Ishikawa (cell line): ENCODE results near the gene MAMDC4.

ENCODE experiments used
- CEBPB ChIP-seq: IDR thresholded peaks from 2 replicates; pipeline ENCODE4 v1.6.1; 2012
- CREB1 ChIP-seq: IDR thresholded peaks from 2 replicates; pipeline ENCODE4 v1.6.1; 2012; ENCODE audit warnings: low read depth
- EGR1 ChIP-seq: IDR thresholded peaks from 2 replicates; pipeline ENCODE4 v1.6.1; 2012
- EP300 ChIP-seq: IDR thresholded peaks from 2 replicates; pipeline ENCODE4 v1.6.1; 2012; ENCODE audit warnings: borderline replicate concordance
- FOXM1 ChIP-seq: IDR thresholded peaks from 2 replicates; pipeline ENCODE4 v1.6.1; 2012; ENCODE audit warnings: low read depth, borderline replicate concordance
- NFIC ChIP-seq: IDR thresholded peaks from 2 replicates; pipeline ENCODE4 v1.6.1; 2012
- RAD21 ChIP-seq: IDR thresholded peaks from 2 replicates; pipeline ENCODE4 v1.6.1; 2012; ENCODE audit warnings: low read depth
- REST ChIP-seq: IDR thresholded peaks from 2 replicates; pipeline ENCODE4 v1.6.1; 2012; ENCODE audit warnings: low read depth, mild to moderate bottlenecking
- TAF1 ChIP-seq: IDR thresholded peaks from 2 replicates; pipeline ENCODE4 v1.6.1; 2012; ENCODE audit warnings: low read depth, mild to moderate bottlenecking
- TCF12 ChIP-seq: IDR thresholded peaks from 2 replicates; pipeline ENCODE4 v1.6.1; 2012; ENCODE audit warnings: low read depth
- TEAD4 ChIP-seq: IDR thresholded peaks from 2 replicates; pipeline ENCODE4 v1.6.1; 2012
- USF1 ChIP-seq: IDR thresholded peaks from 2 replicates; pipeline ENCODE4 v1.6.1; 2012
- YY1 ChIP-seq: IDR thresholded peaks from 2 replicates; pipeline ENCODE4 v1.6.1; 2012; ENCODE audit warnings: low read depth
- ZBTB7A ChIP-seq: IDR thresholded peaks from 2 replicates; pipeline ENCODE4 v1.6.1; 2012; ENCODE audit warnings: low read depth
- TF ChIP-seq, protein P1 (sequence below): IDR thresholded peaks from 2 replicates; pipeline ENCODE4 v1.6.1; 2012

The MAMDC4 gene

DNA sequence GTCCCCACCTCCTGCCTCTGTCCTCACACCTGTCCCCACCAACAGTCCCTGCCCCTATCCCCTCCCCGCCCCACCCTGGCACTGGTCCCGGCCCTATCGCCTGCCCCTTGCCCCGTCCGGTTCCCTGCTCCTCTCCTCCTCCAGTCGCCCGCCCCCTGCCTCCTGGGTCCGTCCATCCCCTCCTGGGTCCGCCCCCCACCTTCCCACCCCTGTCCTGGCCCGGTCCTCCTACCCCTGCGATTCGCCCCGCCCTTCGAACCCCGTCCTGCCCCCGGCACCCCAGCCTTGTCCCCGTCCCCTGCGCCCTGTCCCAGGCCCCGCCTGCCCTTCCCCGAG is 13.6 kb downstream of the MAMDC4 start:
- TF ChIP-seq USF1 (no peak), FOXM1 (no peak), YY1 (no peak), TEAD4 (no peak), REST (no peak), CEBPB (no peak), TCF12 (no peak), RAD21 (no peak), ZBTB7A (no peak), NFIC (no peak), CREB1 (no peak), EP300 (no peak), TAF1 (no peak), EGR1 (no peak)
- TF ChIP-seq, protein P1, sequence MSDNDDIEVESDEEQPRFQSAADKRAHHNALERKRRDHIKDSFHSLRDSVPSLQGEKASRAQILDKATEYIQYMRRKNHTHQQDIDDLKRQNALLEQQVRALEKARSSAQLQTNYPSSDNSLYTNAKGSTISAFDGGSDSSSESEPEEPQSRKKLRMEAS = no peak

GRCh38 chr9:136867480-136867879 is 15.3 kb downstream of the MAMDC4 start:
- no peak for TF ChIP-seq NFIC
- no peak for TF ChIP-seq REST
- no peak for TF ChIP-seq FOXM1
- TF ChIP-seq ZBTB7A = no peak

GRCh38 chr9:136867917-136868316 is 15.8 kb downstream of the MAMDC4 start:
- no peak for TF ChIP-seq EP300
- TF ChIP-seq, protein P1 = no peak
- no peak for TF ChIP-seq RAD21
- no peak for TF ChIP-seq USF1
- no peak for TF ChIP-seq EGR1
- no peak for TF ChIP-seq TCF12
- no peak for TF ChIP-seq FOXM1
- TF ChIP-seq TAF1 = no peak
- no peak for TF ChIP-seq CEBPB
- no peak for TF ChIP-seq ZBTB7A
- no peak for TF ChIP-seq REST

DNA sequence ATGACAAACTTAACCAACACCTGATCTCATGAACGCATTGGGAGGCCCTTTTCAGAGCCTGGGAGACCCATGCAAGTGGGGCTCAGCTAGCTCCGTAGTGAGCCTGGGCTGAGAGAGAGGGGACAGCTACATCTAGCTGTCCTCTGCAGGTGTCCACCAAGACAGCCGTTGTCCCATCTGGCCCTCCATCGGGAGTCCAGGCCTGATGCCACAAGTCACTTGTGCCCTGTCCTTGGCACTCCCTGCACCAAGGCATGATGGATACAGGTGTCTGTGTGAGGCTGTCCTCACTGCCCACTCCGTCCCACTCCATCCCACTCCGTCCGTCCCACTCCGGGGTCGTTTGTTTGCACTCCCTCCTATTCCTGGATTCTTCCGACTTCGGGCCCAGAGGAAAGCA is 16.5 kb downstream of the MAMDC4 start:
- TF ChIP-seq, protein P1 = no peak
- no peak for TF ChIP-seq USF1
- no peak for TF ChIP-seq TCF12
- no peak for TF ChIP-seq TAF1
- TF ChIP-seq NFIC = no peak
- no peak for TF ChIP-seq ZBTB7A
- no peak for TF ChIP-seq FOXM1
- TF ChIP-seq EGR1 = no peak
- no peak for TF ChIP-seq EP300
- TF ChIP-seq TEAD4 = no peak
- TF ChIP-seq YY1 = no peak
- no peak for TF ChIP-seq CEBPB
- TF ChIP-seq REST = no peak
